HG02571 (cell line): ENCODE data around the gene N4BP2L2.

ENCODE experiments used
- ATAC-seq: cut with Tn5 transposase; IDR thresholded peaks from one replicate; pipeline ENCODE4 v1.9.1; 2021; ENCODE audit warnings: mild to moderate bottlenecking, moderate library complexity; ENCODE audit not compliant: unreplicated experiment

The N4BP2L2 gene

GRCh38 chr13:32427852-32428580, 110.6 kb downstream of the N4BP2L2 start, which contains the start of gene N4BP2L1:
Gene N4BP2L1, minus strand, starts transcription at chr13:32428130. Its CDS starts 48 bp downstream, at chr13:32428082.
- peak; percentile 71 for ATAC-seq

- peak; percentile 13 for ATAC-seq
These were observed 111.4 kb downstream of the N4BP2L2 start for GRCh38 chr13:32426990-32427851.

- ATAC-seq: peak; percentile 29
These were observed 112.2 kb downstream of the N4BP2L2 start for GRCh38 chr13:32426191-32426989.

- ATAC-seq: no peak
These were observed 113.4 kb downstream of the N4BP2L2 start for GRCh38 chr13:32425158-32425557.

GRCh38 chr13:32423592-32423991, 115.0 kb downstream of the N4BP2L2 start:
- ATAC-seq: no peak

GRCh38 chr13:32419862-32420261, 118.7 kb downstream of the N4BP2L2 start:
- ATAC-seq: no peak

GRCh38 chr13:32417995-32418394, 120.6 kb downstream of the N4BP2L2 start:
- no peak for ATAC-seq

GRCh38 chr13:32415019-32415418, 123.6 kb downstream of the N4BP2L2 start:
- no peak for ATAC-seq

GRCh38 chr13:32414580-32414979, 124.0 kb downstream of the N4BP2L2 start:
- ATAC-seq: no peak

- no peak for ATAC-seq
These were observed 125.3 kb downstream of the N4BP2L2 start for GRCh38 chr13:32413284-32413683.

- ATAC-seq: no peak
These were observed 128.8 kb downstream of the N4BP2L2 start for GRCh38 chr13:32409561-32410421.

- ATAC-seq: no peak
These were observed 129.6 kb downstream of the N4BP2L2 start for GRCh38 chr13:32409001-32409313.

- no peak for ATAC-seq
These were observed 130.1 kb downstream of the N4BP2L2 start for GRCh38 chr13:32408296-32409000.

- ATAC-seq: peak; percentile 54
These were observed 130.7 kb downstream of the N4BP2L2 start for GRCh38 chr13:32407854-32408253.

- no peak for ATAC-seq
These were observed 135.5 kb downstream of the N4BP2L2 start for GRCh38 chr13:32403108-32403507.

GRCh38 chr13:32391101-32391619, 147.4 kb downstream of the N4BP2L2 start:
- no peak for ATAC-seq

- ATAC-seq: no peak
These were observed 148.1 kb downstream of the N4BP2L2 start for GRCh38 chr13:32390484-32390883.

GRCh38 chr13:32390048-32390447, 148.5 kb downstream of the N4BP2L2 start:
- ATAC-seq: no peak

- ATAC-seq: no peak
These were observed 153.2 kb downstream of the N4BP2L2 start for GRCh38 chr13:32385410-32385809.
